NK-92 treated with Interleukin-12 subunit alpha and Interleukin-12 subunit beta, amount 100 ng/mL, for 24 hours (cell line): Measurements from ENCODE around the gene AQP12B.
"Not testable (repeated sequence)": the region's sequence is repeated elsewhere in the genome, so short reads cannot be mapped to it uniquely, and the experiment has no call there.

ENCODE experiments used
- DNase-seq: peaks from one replicate; lab custom pipeline; 2025; lab: John Stamatoyannopoulos, UW

The AQP12B gene

DNA sequence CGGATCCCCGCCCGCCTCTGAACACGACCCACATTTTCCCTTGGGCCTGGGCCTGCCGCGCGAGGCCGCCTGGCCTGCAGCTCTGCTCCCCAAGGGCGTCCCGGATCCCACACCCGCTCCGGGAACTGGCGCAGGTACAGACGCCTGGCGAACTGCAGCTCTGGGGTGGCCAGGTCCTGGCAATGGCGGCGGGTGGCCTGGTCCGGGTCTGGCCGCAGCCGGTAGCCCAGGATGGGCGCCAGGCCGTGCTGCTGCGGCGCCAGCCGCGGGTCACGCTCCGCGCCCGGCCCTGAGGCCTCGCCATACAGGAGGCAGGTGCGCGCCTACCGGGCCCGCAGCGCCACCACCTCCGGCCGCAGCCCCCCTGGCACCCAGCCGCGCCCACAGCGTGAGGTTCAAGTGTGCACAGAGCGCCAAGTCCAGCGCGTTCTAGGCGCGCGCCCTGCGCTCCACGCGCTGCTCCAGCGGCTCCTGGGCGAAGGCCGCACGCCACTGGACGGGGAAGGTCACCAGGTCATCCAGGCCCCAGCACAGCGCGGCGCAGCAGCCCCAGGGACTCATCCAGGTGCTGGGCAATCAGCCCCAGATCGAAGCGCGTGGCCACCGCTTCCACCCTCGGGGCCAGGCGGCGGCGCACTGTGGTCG lies 18.5 kb upstream of the AQP12B start:
- DNase-seq: no peak

DNA sequence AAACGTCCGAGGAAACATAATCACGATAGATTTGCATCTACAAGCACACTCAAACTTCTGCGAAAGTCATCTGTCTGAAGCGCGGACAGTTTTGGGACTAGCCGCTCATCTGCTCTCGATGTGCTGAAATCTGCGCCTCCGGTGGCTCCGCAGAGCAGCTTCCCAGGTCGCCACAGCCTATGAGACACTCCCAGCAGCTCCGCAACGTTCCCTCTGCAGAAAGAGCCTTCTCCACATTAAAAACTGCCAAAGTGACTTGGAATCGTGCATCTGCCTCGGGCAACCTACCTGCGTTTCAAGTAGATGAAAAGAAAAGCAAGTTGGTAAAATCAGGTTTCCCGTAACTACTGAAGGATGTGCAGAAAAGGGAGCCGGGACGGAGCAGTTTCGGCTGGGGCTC lies 17.9 kb upstream of the AQP12B start:
- not testable (repeated sequence) for DNase-seq

DNA sequence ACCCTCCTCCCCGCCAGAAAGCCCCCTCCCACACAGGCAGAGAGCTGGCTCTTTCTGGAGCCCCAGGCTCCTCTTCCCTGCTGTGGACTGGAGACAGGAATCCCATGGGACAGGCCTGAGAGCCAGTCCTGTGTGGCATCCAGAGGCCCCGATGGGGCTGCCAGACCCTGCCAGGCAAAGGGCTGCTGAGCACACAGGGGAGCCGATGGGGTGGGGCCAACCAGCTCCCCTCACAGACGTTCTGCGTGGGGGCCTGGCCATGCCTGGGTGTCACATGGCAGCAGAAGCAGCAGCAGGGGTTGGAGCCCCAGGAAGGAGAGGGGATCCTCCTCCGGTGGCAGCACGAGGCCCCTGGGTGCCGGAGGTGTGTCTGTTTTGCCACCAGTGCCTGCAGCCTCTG lies 17.1 kb upstream of the AQP12B start:
- not testable (repeated sequence) for DNase-seq

- DNase-seq: not testable (repeated sequence)
Measured at GRCh38 chr2:240698852-240699561, 16.3 kb upstream of the AQP12B start.

DNA sequence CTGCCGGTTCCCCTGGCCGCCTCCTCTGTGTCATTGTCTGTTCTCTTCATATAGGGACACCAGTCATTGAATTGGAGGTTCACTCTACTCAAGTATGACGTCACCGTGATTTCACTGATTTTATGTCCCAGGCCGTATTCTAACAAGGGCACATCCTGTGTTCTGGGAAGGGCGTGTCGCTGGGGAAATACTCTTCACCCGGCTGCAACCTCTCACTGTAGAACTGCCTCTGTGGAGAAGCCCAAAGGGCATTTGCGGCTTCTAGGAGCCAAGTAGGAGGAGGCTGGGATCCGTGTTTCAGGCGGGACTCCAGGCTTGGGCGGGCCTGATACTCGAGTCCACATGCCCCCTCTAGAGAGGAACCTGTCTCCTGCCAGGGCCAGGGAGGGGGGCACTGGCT lies 13.8 kb upstream of the AQP12B start:
- DNase-seq: not testable (repeated sequence)

GRCh38 chr2:240695593-240695992 lies 12.9 kb upstream of the AQP12B start:
- DNase-seq: not testable (repeated sequence)

DNA sequence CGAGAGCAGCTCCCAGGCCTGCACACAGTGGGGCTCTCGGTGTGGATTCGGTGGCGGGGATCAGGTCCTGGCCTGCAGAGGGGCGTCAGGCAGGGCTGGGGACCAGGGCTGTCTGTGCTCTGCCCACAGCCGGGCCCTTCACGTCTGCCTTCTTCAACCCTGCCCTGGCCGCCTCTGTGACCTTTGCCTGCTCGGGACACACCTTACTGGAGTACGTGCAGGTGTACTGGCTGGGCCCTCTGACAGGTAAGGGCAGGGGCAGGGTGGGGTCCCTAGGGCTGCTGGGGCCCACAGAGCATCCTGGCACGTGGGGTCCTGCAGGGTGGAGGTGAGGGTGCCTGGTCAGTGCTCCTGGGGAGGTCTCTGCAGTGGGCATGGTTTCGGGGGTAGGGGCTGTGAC lies 11.6 kb upstream of the AQP12B start:
- DNase-seq: not testable (repeated sequence)

GRCh38 chr2:240692583-240693561 lies 10.2 kb upstream of the AQP12B start:
- not testable (repeated sequence) for DNase-seq

- DNase-seq: not testable (repeated sequence)
Measured at GRCh38 chr2:240691631-240692420, 9.1 kb upstream of the AQP12B start, which contains the start of gene AQP12A. AQP12A (plus strand) TSS chr2:240691866; CDS start chr2:240691914, 48 bp downstream.

GRCh38 chr2:240691075-240691427 lies 8.4 kb upstream of the AQP12B start:
- not testable (repeated sequence) for DNase-seq

- not testable (repeated sequence) for DNase-seq
Measured at GRCh38 chr2:240690421-240691074, 7.9 kb upstream of the AQP12B start.

- no peak for DNase-seq
Measured at GRCh38 chr2:240689975-240690374, 7.3 kb upstream of the AQP12B start.

GRCh38 chr2:240688553-240688919 lies 5.9 kb upstream of the AQP12B start:
- DNase-seq: no peak

GRCh38 chr2:240687741-240688552 lies 5.3 kb upstream of the AQP12B start:
- no peak for DNase-seq

GRCh38 chr2:240687045-240687740 lies 4.5 kb upstream of the AQP12B start:
- DNase-seq: no peak

DNA sequence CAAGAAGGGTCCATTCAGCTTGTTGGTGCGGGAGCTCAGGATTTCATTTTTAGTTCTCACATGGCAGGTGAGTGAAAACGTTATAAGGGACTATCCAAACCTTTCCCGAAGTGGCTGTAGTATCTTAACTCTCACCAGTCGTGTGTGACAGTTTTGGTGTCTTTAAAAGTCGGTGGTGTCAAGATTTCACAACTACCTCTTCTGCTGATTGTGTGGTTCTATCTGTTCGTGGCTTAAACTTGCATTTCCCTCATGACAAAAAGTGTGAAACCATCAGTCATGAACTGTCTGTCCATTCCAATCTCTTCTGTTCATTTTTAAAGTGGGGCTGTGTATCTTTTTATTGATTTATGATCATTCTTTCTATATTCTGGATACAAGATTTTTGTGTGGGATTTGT lies 3.8 kb upstream of the AQP12B start:
- no peak for DNase-seq

DNA sequence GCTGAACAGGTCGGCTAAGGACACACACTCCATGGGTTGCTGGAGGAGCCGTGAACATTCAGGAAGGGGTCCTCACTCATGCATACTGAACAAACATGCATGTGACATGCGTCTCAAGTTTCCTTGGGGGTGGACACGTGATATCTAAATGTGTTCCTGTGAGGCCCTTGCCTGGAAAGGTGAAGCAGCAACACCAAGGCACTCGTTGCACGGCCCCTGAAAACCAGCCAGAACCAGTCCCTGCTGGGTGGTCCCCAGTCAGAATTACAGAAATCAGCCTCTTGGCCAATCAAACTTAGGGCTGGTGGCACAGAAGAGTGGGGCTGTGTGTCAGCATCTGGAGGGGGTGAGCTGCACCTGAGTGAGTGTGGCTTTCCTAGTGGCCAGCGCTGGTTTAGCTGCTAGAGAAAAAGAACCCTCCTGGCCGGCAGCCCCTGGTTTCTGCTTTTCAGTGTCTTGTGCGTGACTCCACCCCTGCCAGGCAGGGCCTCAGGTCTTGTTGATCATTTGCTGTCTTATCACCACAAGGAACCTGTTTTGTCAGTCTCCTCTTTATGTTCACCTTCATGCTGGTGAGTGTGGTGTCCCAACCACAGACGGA lies 3.2 kb upstream of the AQP12B start:
- DNase-seq: peak; percentile 15

- not testable (repeated sequence) for DNase-seq
Measured at GRCh38 chr2:240683980-240684728, 1.5 kb upstream of the AQP12B start.
